ENCODE data around the gene GRM4. TPM values are rescaled to one million over a fixed set of nuclear protein-coding genes. Genes with fewer than 3 reads are reported as not detected.

The GRM4 gene
- total and polyA plus RNA-seq, 2 experiments from 2014 or later, result 0.10 to 0.22 TPM

GRCh38 chr6:34120953-34121675 is 24.8 kb downstream of the GRM4 start:
- no peaks in the 10 kb centered on the region for H3F3A ChIP-seq (ENCODE audit: insufficient read depth)
- no peaks in the 10 kb centered on the region for H3K4me1 ChIP-seq (ENCODE audit: insufficient read depth)
- in situ Hi-C loops (cut with MboI), result no loop called here
- H3K9me2 ChIP-seq (ENCODE audit: insufficient read depth), result no peaks in the 10 kb centered on the region
- H2AFZ ChIP-seq, result no peak overlapping the region
- WGBS, 2 experiments (ENCODE audit: low coverage in 1 of 2, low lambda C conversion rate in 2 of 2, missing lambda C conversion rate in 2 of 2), result 30 to 31% methylated on average over 13 of the region's 13 CpGs
- no peaks in the 10 kb centered on the region for H4K20me1 ChIP-seq (ENCODE audit: insufficient read depth)
- H3K79me2 ChIP-seq (ENCODE audit: insufficient read depth), result no peaks in the 10 kb centered on the region
- H3K27me3 ChIP-seq (replicated peaks; ENCODE audit: insufficient read depth), result peaks cover 12% of the 10 kb centered on the region
- no peak for DNase-seq
- H3K4me3 ChIP-seq, result no peak overlapping the region
- no peak overlapping the region for H3K27ac ChIP-seq
- TF ChIP-seq EZH2 (IDR thresholded peaks at IDR 0.05; ENCODE audit: insufficient read depth, poor library complexity, severe bottlenecking) (no peak), EZH2phosphoT487 (IDR thresholded peaks at IDR 0.05; ENCODE audit: insufficient read depth, low read depth) (no peak)
- H3K4me2 ChIP-seq (ENCODE audit: unreplicated experiment), result no peak overlapping the region
- no peaks in the 10 kb centered on the region for H3K9me3 ChIP-seq (ENCODE audit: low read depth)
- H3K9ac ChIP-seq, result no peak overlapping the region
- H3K36me3 ChIP-seq (ENCODE audit: low read depth), result no peaks in the 10 kb centered on the region

GRCh38 chr6:34115915-34116314 is 30.0 kb downstream of the GRM4 start:
- no peak overlapping the region for H3K27ac ChIP-seq
- in situ Hi-C loops (cut with MboI), result no loop called here
- no peak overlapping the region for H3K4me3 ChIP-seq
- H3K9me3 ChIP-seq (ENCODE audit: low read depth), result no peaks in the 10 kb centered on the region
- H3K9me2 ChIP-seq (ENCODE audit: insufficient read depth), result no peaks in the 10 kb centered on the region
- no peak overlapping the region for H2AFZ ChIP-seq
- no peaks in the 10 kb centered on the region for H4K20me1 ChIP-seq (ENCODE audit: insufficient read depth)
- no peaks in the 10 kb centered on the region for H3K4me1 ChIP-seq (ENCODE audit: insufficient read depth)
- H3F3A ChIP-seq (ENCODE audit: insufficient read depth), result no peaks in the 10 kb centered on the region
- peaks cover 11% of the 10 kb centered on the region; the same call in 1 of the 2 replicates for H3K27me3 ChIP-seq (replicated peaks; ENCODE audit: insufficient read depth)
- H3K36me3 ChIP-seq (ENCODE audit: low read depth), result no peaks in the 10 kb centered on the region
- WGBS, 2 experiments (ENCODE audit: low coverage in 1 of 2, low lambda C conversion rate in 2 of 2, missing lambda C conversion rate in 2 of 2), result 67 to 72% methylated on average over 11 of the region's 11 CpGs
- H3K9ac ChIP-seq, result no peak overlapping the region
- TF ChIP-seq EZH2phosphoT487 (IDR thresholded peaks at IDR 0.05; ENCODE audit: insufficient read depth, low read depth), result no peak
- no peak for TF ChIP-seq EZH2 (IDR thresholded peaks at IDR 0.05; ENCODE audit: insufficient read depth, poor library complexity, severe bottlenecking)
- H3K79me2 ChIP-seq (ENCODE audit: insufficient read depth), result no peaks in the 10 kb centered on the region
- no peak overlapping the region for H3K4me2 ChIP-seq (ENCODE audit: unreplicated experiment)
- no peak for DNase-seq

- WGBS, 2 experiments (ENCODE audit: low coverage in 1 of 2, low lambda C conversion rate in 2 of 2, missing lambda C conversion rate in 2 of 2), result 10 to 15% methylated on average over 9 to 10 of the region's 10 CpGs
- Histone ChIP-seq H3K9ac (no peak overlapping the region), H4K20me1 (ENCODE audit: insufficient read depth) (no peaks in the 10 kb centered on the region), H3K27me3 (replicated peaks; ENCODE audit: insufficient read depth) (peaks cover 11% of the 10 kb centered on the region; the same call in 1 of the 2 replicates), H3K27ac (no peak overlapping the region), H3K4me1 (ENCODE audit: insufficient read depth) (no peaks in the 10 kb centered on the region), H3K4me2 (ENCODE audit: unreplicated experiment) (no peak overlapping the region), H3K4me3 (no peak overlapping the region), H3K9me3 (ENCODE audit: low read depth) (no peaks in the 10 kb centered on the region), H2AFZ (no peak overlapping the region), H3K79me2 (ENCODE audit: insufficient read depth) (no peaks in the 10 kb centered on the region), H3K9me2 (ENCODE audit: insufficient read depth) (no peaks in the 10 kb centered on the region), H3F3A (ENCODE audit: insufficient read depth) (no peaks in the 10 kb centered on the region), H3K36me3 (ENCODE audit: low read depth) (no peaks in the 10 kb centered on the region)
- peak; percentile 37 for DNase-seq
- TF ChIP-seq EZH2phosphoT487 (IDR thresholded peaks at IDR 0.05; ENCODE audit: insufficient read depth, low read depth) (no peak), EZH2 (IDR thresholded peaks at IDR 0.05; ENCODE audit: insufficient read depth, poor library complexity, severe bottlenecking) (no peak)
- in situ Hi-C loops (cut with MboI), result no loop called here
Measured at GRCh38 chr6:34115403-34115795, 30.5 kb downstream of the GRM4 start.

- Histone ChIP-seq H3K79me2 (ENCODE audit: insufficient read depth) (no peaks in the 10 kb centered on the region), H3K36me3 (ENCODE audit: low read depth) (no peaks in the 10 kb centered on the region), H2AFZ (no peak overlapping the region), H3K4me1 (ENCODE audit: insufficient read depth) (no peaks in the 10 kb centered on the region), H3K27ac (no peak overlapping the region), H3K4me2 (ENCODE audit: unreplicated experiment) (no peak overlapping the region), H3K9me2 (ENCODE audit: insufficient read depth) (no peaks in the 10 kb centered on the region), H3F3A (ENCODE audit: insufficient read depth) (no peaks in the 10 kb centered on the region), H3K9ac (no peak overlapping the region), H3K27me3 (replicated peaks; ENCODE audit: insufficient read depth) (peaks cover 11% of the 10 kb centered on the region; the same call in 1 of the 2 replicates), H3K9me3 (ENCODE audit: low read depth) (no peaks in the 10 kb centered on the region), H3K4me3 (no peak overlapping the region), H4K20me1 (ENCODE audit: insufficient read depth) (no peaks in the 10 kb centered on the region)
- TF ChIP-seq EZH2 (IDR thresholded peaks at IDR 0.05; ENCODE audit: insufficient read depth, poor library complexity, severe bottlenecking) (no peak), EZH2phosphoT487 (IDR thresholded peaks at IDR 0.05; ENCODE audit: insufficient read depth, low read depth) (no peak)
- in situ Hi-C loops (cut with MboI), result no loop called here
- DNase-seq, result no peak
- WGBS, 2 experiments (ENCODE audit: low coverage in 1 of 2, low lambda C conversion rate in 2 of 2, missing lambda C conversion rate in 2 of 2), result 27 to 38% methylated on average over 13 to 16 of the region's 16 CpGs
Measured at GRCh38 chr6:34114695-34115402, 31.0 kb downstream of the GRM4 start.
